GM18861 (cell line): ENCODE results near the gene STK17A.
"Not testable (repeated sequence)": the region's sequence is repeated elsewhere in the genome, so short reads cannot be mapped to it uniquely, and the experiment has no call there.

Source experiments
- ATAC-seq: cut with Tn5 transposase; IDR thresholded peaks from one replicate; pipeline ENCODE4 v1.9.1; 2021; ENCODE audit not compliant: unreplicated experiment

Gene STK17A

GRCh38 chr7:43653891-43654504 is 71.1 kb downstream of the STK17A start:
- ATAC-seq: no peak

GRCh38 chr7:43655584-43655983 is 72.7 kb downstream of the STK17A start:
- ATAC-seq: no peak

GRCh38 chr7:43656997-43657396 is 74.1 kb downstream of the STK17A start:
- ATAC-seq: no peak

- peak; percentile 77 for ATAC-seq
Measured at GRCh38 chr7:43658718-43659548, 76.0 kb downstream of the STK17A start.

GRCh38 chr7:43659549-43659896 is 76.6 kb downstream of the STK17A start:
- ATAC-seq: no peak

- ATAC-seq: no peak
Measured at GRCh38 chr7:43660141-43660540, 77.2 kb downstream of the STK17A start.

DNA sequence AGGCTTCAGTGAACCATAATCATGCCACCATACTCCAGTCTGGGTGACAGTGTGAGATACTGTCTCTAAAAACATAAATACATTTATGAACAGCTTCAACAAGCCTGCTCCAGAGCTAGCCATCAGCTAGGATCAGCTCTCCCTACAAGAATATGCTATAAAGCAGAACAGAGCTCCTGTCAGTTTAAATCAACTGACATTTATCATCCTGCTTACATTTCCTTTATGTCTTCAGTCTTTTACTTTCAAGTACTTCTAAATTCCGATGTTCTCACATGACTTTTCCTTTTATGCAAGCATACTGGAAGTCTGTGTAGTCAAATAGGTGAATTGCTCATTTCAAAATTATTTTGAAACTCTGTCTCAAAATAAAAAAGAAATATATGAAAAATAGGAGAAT is 81.8 kb downstream of the STK17A start:
- no peak for ATAC-seq

DNA sequence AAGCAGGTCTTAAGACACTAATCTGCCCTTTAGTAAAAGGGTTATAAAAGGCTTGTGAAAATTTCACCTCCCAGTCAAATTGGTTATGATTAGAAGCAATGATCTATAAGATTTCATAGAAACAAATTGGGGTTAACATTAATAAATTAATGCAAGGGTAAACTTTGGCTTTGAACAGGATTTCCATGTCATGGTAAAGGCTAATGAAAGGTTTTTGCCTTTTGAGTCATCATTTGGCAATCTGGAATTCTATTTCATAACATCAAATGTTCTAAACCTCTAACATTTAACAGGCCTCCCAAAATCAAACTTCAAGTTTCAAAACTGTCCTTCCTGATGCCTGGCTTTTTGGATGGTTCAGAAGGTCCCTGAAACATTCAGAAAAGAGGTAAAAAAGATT is 84.0 kb downstream of the STK17A start:
- no peak for ATAC-seq

GRCh38 chr7:43668035-43668434 is 85.1 kb downstream of the STK17A start:
- ATAC-seq: no peak

GRCh38 chr7:43669286-43670081 is 86.6 kb downstream of the STK17A start:
- ATAC-seq: no peak

- no peak for ATAC-seq
Measured at GRCh38 chr7:43671521-43671920, 88.6 kb downstream of the STK17A start.

- ATAC-seq: not testable (repeated sequence)
Measured at GRCh38 chr7:43673243-43673976, 90.5 kb downstream of the STK17A start.

- no peak for ATAC-seq
Measured at GRCh38 chr7:43674559-43675436, 91.9 kb downstream of the STK17A start.
